ENCODE results near the gene FOXL2.

The FOXL2 gene

GRCh38 chr3:138944929-138945708, 1.8 kb downstream of the FOXL2 start:
- DNase-seq = no peak

- no peak for DNase-seq
Measured at GRCh38 chr3:138944654-138944928, 2.3 kb downstream of the FOXL2 start.

- no peak for DNase-seq
Measured at GRCh38 chr3:138943724-138944653, 2.9 kb downstream of the FOXL2 start.

- no peak for DNase-seq
Measured at GRCh38 chr3:138942861-138943623, 3.9 kb downstream of the FOXL2 start.

- no peak for DNase-seq
Measured at GRCh38 chr3:138942271-138942670, 4.7 kb downstream of the FOXL2 start.

GRCh38 chr3:138941259-138941885, 5.6 kb downstream of the FOXL2 start:
- peak; percentile 3 for DNase-seq

GRCh38 chr3:138940446-138940845, 6.5 kb downstream of the FOXL2 start:
- no peak for DNase-seq

- DNase-seq = no peak
Measured at GRCh38 chr3:138939561-138940241, 7.2 kb downstream of the FOXL2 start.

GRCh38 chr3:138938877-138939560, 7.9 kb downstream of the FOXL2 start:
- no peak for DNase-seq

- DNase-seq = no peak
Measured at GRCh38 chr3:138938056-138938876, 8.7 kb downstream of the FOXL2 start.

GRCh38 chr3:138937690-138938055, 9.3 kb downstream of the FOXL2 start:
- DNase-seq = no peak

- DNase-seq = no peak
Measured at GRCh38 chr3:138936741-138937689, 9.9 kb downstream of the FOXL2 start.

- DNase-seq = peak; percentile 70
Measured at GRCh38 chr3:138935863-138936740, 10.8 kb downstream of the FOXL2 start.

- no peak for DNase-seq
Measured at GRCh38 chr3:138935505-138935862, 11.5 kb downstream of the FOXL2 start.

GRCh38 chr3:138933981-138934691, 12.8 kb downstream of the FOXL2 start:
- no peak for DNase-seq

- DNase-seq = no peak
Measured at GRCh38 chr3:138933068-138933668, 13.8 kb downstream of the FOXL2 start.

GRCh38 chr3:138928727-138929372, 18.1 kb downstream of the FOXL2 start:
- DNase-seq = no peak
